H9 (cell line): ENCODE measurements around the gene XRRA1. TPM values are rescaled to one million over a fixed set of nuclear protein-coding genes. Genes with fewer than 3 reads are reported as not detected.

Source experiments
- DNase-seq: peaks from one replicate; pipeline ENCODE4 v3.0.0-alpha.2; 2017
- H2AFZ ChIP-seq: one replicate; pipeline ENCODE4 v1.6.1; 2013; ENCODE audit warnings: mild to moderate bottlenecking, low read length, control low read depth, moderate library complexity
- H2AK5ac ChIP-seq: 2 replicates; pipeline ENCODE4 v1.6.1; 2013; ENCODE audit warnings: low read length, control low read depth, mixed read lengths; ENCODE audit not compliant: insufficient read length
- H2BK120ac ChIP-seq: one replicate; pipeline ENCODE4 v1.6.1; 2013; ENCODE audit warnings: low read depth, mild to moderate bottlenecking, low read length, control low read depth, inconsistent platforms; ENCODE audit not compliant: poor library complexity, severe bottlenecking
- H2BK12ac ChIP-seq: 2 replicates; pipeline ENCODE4 v1.6.1; 2013; ENCODE audit warnings: low read length, control low read depth, mixed read lengths, low read depth; ENCODE audit not compliant: insufficient read length
- H2BK15ac ChIP-seq: 2 replicates; pipeline ENCODE4 v1.6.1; 2013; ENCODE audit warnings: low read depth, low read length, control low read depth
- H2BK20ac ChIP-seq: one replicate; pipeline ENCODE4 v1.6.1; 2013; ENCODE audit warnings: low read depth, mild to moderate bottlenecking, low read length, control low read depth, inconsistent platforms; ENCODE audit not compliant: poor library complexity, severe bottlenecking
- H2BK5ac ChIP-seq: 2 replicates; pipeline ENCODE4 v1.6.1; 2013; ENCODE audit warnings: low read length, control low read depth, mixed read lengths; ENCODE audit not compliant: insufficient read length
- H3K14ac ChIP-seq: 2 replicates; pipeline ENCODE4 v1.6.1; 2013; ENCODE audit warnings: low read length, control low read depth; ENCODE audit not compliant: insufficient read depth
- H3K18ac ChIP-seq: 2 replicates; pipeline ENCODE4 v1.6.1; 2013; ENCODE audit warnings: low read depth, mild to moderate bottlenecking, mixed read lengths, low read length, control low read depth; ENCODE audit not compliant: insufficient read length
- H3K23ac ChIP-seq: 2 replicates; pipeline ENCODE4 v1.6.1; 2013; ENCODE audit warnings: low read length, control low read depth, mixed read lengths, low read depth; ENCODE audit not compliant: insufficient read length
- H3K23me2 ChIP-seq: 2 replicates; pipeline ENCODE4 v1.6.1; 2013; ENCODE audit warnings: low read depth, mild to moderate bottlenecking, mixed read lengths, low read length, control low read depth; ENCODE audit not compliant: insufficient read length, poor library complexity, severe bottlenecking
- H3K27ac ChIP-seq: 2 replicates; pipeline ENCODE4 v1.5.1; 2013; ENCODE audit warnings: low read length, control low read depth, mixed read lengths, low read depth; ENCODE audit not compliant: insufficient read length
- H3K27me3 ChIP-seq: 2 replicates; pipeline ENCODE4 v1.6.1; 2013; ENCODE audit warnings: low read length, control low read depth, inconsistent platforms; ENCODE audit not compliant: insufficient read depth
- H3K4ac ChIP-seq: 2 replicates; pipeline ENCODE4 v1.6.1; 2013; ENCODE audit warnings: low read depth, mild to moderate bottlenecking, control low read depth, inconsistent platforms, low read length, moderate library complexity
- H3K4me1 ChIP-seq: 2 replicates; pipeline ENCODE4 v1.6.1; 2013; ENCODE audit warnings: low read length, control low read depth, inconsistent platforms; ENCODE audit not compliant: insufficient read depth
- H3K4me2 ChIP-seq: 2 replicates; pipeline ENCODE4 v1.6.1; 2013; ENCODE audit warnings: low read length, control low read depth, mixed read lengths; ENCODE audit not compliant: insufficient read length, insufficient read depth
- H3K56ac ChIP-seq: 2 replicates; pipeline ENCODE4 v1.6.1; 2013; ENCODE audit warnings: low read depth, mild to moderate bottlenecking, mixed read lengths, low read length, control low read depth; ENCODE audit not compliant: insufficient read length
- H3K79me1 ChIP-seq: 2 replicates; pipeline ENCODE4 v1.6.1; 2013; ENCODE audit warnings: low read depth, mild to moderate bottlenecking, moderate library complexity, low read length, control low read depth, inconsistent platforms; ENCODE audit not compliant: insufficient read depth, poor library complexity, severe bottlenecking
- H3K79me2 ChIP-seq: 2 replicates; pipeline ENCODE4 v1.6.1; 2013; ENCODE audit warnings: low read length, control low read depth, inconsistent platforms; ENCODE audit not compliant: insufficient read depth
- H3K9ac ChIP-seq: 2 replicates; pipeline ENCODE4 v1.6.1; 2013; ENCODE audit warnings: low read length, control low read depth, mixed read lengths; ENCODE audit not compliant: insufficient read length; ENCODE audit errors: extremely low read depth
- H3K9me3 ChIP-seq: one replicate; pipeline ENCODE4 v1.6.1; 2013; ENCODE audit warnings: low read depth, low read length, inconsistent platforms; ENCODE audit not compliant: control insufficient read depth
- H3T11ph ChIP-seq: one replicate; pipeline ENCODE4 v1.6.1; 2013; ENCODE audit warnings: mild to moderate bottlenecking, low read length, control low read depth, inconsistent platforms
- H4K20me1 ChIP-seq: one replicate; pipeline ENCODE4 v1.6.1; 2013; ENCODE audit not compliant: control insufficient read depth, insufficient read length, insufficient read depth
- H4K5ac ChIP-seq: 2 replicates; pipeline ENCODE4 v1.6.1; 2013; ENCODE audit warnings: low read depth, mild to moderate bottlenecking, mixed read lengths, low read length, control low read depth; ENCODE audit not compliant: insufficient read length
- H4K8ac ChIP-seq: replicated peaks from 2 replicates; pipeline ENCODE4 v1.6.1; 2013; ENCODE audit warnings: low read length, control low read depth, mixed read lengths, low read depth; ENCODE audit not compliant: insufficient read length
- H4K91ac ChIP-seq: 2 replicates; pipeline ENCODE4 v1.6.1; 2013; ENCODE audit warnings: low read depth, mild to moderate bottlenecking, moderate library complexity, mixed read lengths, low read length, control low read depth; ENCODE audit not compliant: insufficient read length
- H3K27ac Mint-ChIP-seq, 3 experiments: 2 replicates in 2 of 3; 3 replicates in 1 of 3; pipeline ENCODE4 v1.8.0; 2020 to 2021; ENCODE audit warnings: mixed read lengths in 3 of 3, mild to moderate bottlenecking in 1 of 3, moderate library complexity in 1 of 3
- H3K27me3 Mint-ChIP-seq: 2 replicates; pipeline ENCODE4 v1.8.0; 2021; ENCODE audit warnings: low read depth, mild to moderate bottlenecking, moderate library complexity, mixed read lengths
- H3K36me3 Mint-ChIP-seq, 3 experiments: 2 replicates in 2 of 3; 3 replicates in 1 of 3; pipeline ENCODE4 v1.8.0; 2020 to 2021; ENCODE audit warnings: low read depth in 3 of 3, mixed read lengths in 3 of 3; ENCODE audit not compliant: insufficient read depth in 1 of 3
- H3K4me1 Mint-ChIP-seq, 2 experiments: 2 replicates each; pipeline ENCODE4 v1.8.0; 2020; ENCODE audit warnings: mixed read lengths in 2 of 2
- H3K4me3 Mint-ChIP-seq, 2 experiments: 2 replicates in 1 of 2; 3 replicates in 1 of 2; pipeline ENCODE4 v1.8.0; 2020 to 2021; ENCODE audit warnings: mild to moderate bottlenecking in 2 of 2, mixed read lengths in 2 of 2, moderate library complexity in 1 of 2
- H3K9me3 Mint-ChIP-seq, 2 experiments: 2 replicates in 1 of 2; 3 replicates in 1 of 2; pipeline ENCODE4 v1.8.0; 2020; ENCODE audit warnings: mild to moderate bottlenecking in 2 of 2, mixed read lengths in 2 of 2, moderate library complexity in 1 of 2
- CTCF ChIP-seq: fragments of 200-600 bp; sonication (generic); conservative IDR thresholded peaks from 3 replicates; pipeline ENCODE4 v1.8.0; 2021; ENCODE audit warnings: antibody characterized with exemption, mild to moderate bottlenecking
- WGBS: extraction: QIAGEN DNeasy Blood & Tissue Kit; methylation state at CpG from one replicate; pipeline ENCODE4 v1.1.7; 2013; ENCODE audit warnings: missing lambda C conversion rate, low lambda C conversion rate, mixed read lengths; ENCODE audit not compliant: insufficient read length; ENCODE audit errors: extremely low coverage; 5-methylcytosine and 5-hydroxymethylcytosine counted together
- total RNA-seq: library from RNA; stranded (reverse); gene quantifications from 2 replicates; pipeline ENCODE4 v1.2.1, GENCODE V29; 2021

Gene XRRA1
- total RNA-seq, 1 experiment from 2014 or later: 4.5 TPM

GRCh38 chr11:74926304-74927030 is 22.4 kb downstream of the XRRA1 start:
- no peaks in the 10 kb centered on the region for H4K20me1 ChIP-seq
- Mint-ChIP-seq H3K9me3 (no peaks in the 10 kb centered on the region), H3K4me1 (no peaks in the 10 kb centered on the region), H3K27ac (no peak overlapping the region), H3K4me3 (no peak overlapping the region), H3K36me3 (peaks cover 0 to 2% (median 0%) of the 10 kb centered on the region in 3 experiments; a peak in 1 of 7 replicates), H3K27me3 (no peaks in the 10 kb centered on the region; the same call in 1 of the 2 replicates)
- no peak overlapping the region for H2BK120ac ChIP-seq
- WGBS: no CpG with 5 or more reads among the region's 8 CpGs
- no peak overlapping the region for H3K56ac ChIP-seq
- no peak overlapping the region for H3T11ph ChIP-seq
- no peak overlapping the region for H4K5ac ChIP-seq
- H3K23me2 ChIP-seq: no peaks in the 10 kb centered on the region
- H4K8ac ChIP-seq: no peak overlapping the region
- no peaks in the 10 kb centered on the region for H3K79me2 ChIP-seq
- no peaks in the 10 kb centered on the region for H3K79me1 ChIP-seq
- H4K91ac ChIP-seq: no peak overlapping the region
- H3K9ac ChIP-seq: no peak overlapping the region
- H3K14ac ChIP-seq: no peak overlapping the region
- no peak overlapping the region for H2BK12ac ChIP-seq
- TF ChIP-seq CTCF: no peak
- no peaks in the 10 kb centered on the region for H3K9me3 ChIP-seq
- DNase-seq: no peak
- no peak overlapping the region for H2BK5ac ChIP-seq
- no peak overlapping the region for H2BK20ac ChIP-seq
- no peak overlapping the region for H3K18ac ChIP-seq
- H3K4me1 ChIP-seq: no peaks in the 10 kb centered on the region
- no peak overlapping the region for H2AFZ ChIP-seq
- H2AK5ac ChIP-seq: no peak overlapping the region
- no peak overlapping the region for H3K4ac ChIP-seq
- no peak overlapping the region for H3K4me2 ChIP-seq
- no peak overlapping the region for H2BK15ac ChIP-seq
- H3K27ac ChIP-seq: no peak overlapping the region
- no peak overlapping the region for H3K23ac ChIP-seq
- no peaks in the 10 kb centered on the region for H3K27me3 ChIP-seq
